Lung (tissue), 12 donors: ENCODE data around the gene ISOC1. TPM values are rescaled to one million over a fixed set of nuclear protein-coding genes. Genes with fewer than 3 reads are reported as not detected.

ENCODE experiments used
- ATAC-seq: fragments of 200-7000 bp; cut with Tn5 transposase; one replicate; pipeline ENCODE4 v1.9.1; 2020; ENCODE audit warnings: moderate number of reproducible peaks; ENCODE audit not compliant: insufficient read depth, low FRiP score
- DNase-seq, 3 donors: peaks; one replicate each; pipeline ENCODE4 v3.0.0-alpha.2; 2013 to 2017
- H3K27ac ChIP-seq, 2 donors: one replicate each; pipeline ENCODE4 v1.5.1; 2013; ENCODE audit warnings: mild to moderate bottlenecking in 2 of 2, moderate library complexity in 2 of 2, control low read depth in 1 of 2, inconsistent platforms in 1 of 2, low read depth in 1 of 2, low read length in 1 of 2
- H3K27me3 ChIP-seq, 3 donors: one replicate each; pipeline ENCODE4 v1.5.1; 2013; ENCODE audit warnings: low read length in 2 of 3; ENCODE audit not compliant: control insufficient read depth in 3 of 3, insufficient read depth in 3 of 3
- H3K36me3 ChIP-seq, 4 donors: one replicate each; pipeline ENCODE4 v1.5.1; 2013; ENCODE audit warnings: low read length in 4 of 4, mild to moderate bottlenecking in 1 of 4, moderate library complexity in 1 of 4; ENCODE audit not compliant: control insufficient read depth in 4 of 4, insufficient read depth in 4 of 4
- H3K4me1 ChIP-seq, 5 donors: one replicate each; pipeline ENCODE4 v1.5.1; 2013; ENCODE audit warnings: low read length in 5 of 5, mild to moderate bottlenecking in 2 of 5, moderate library complexity in 1 of 5; ENCODE audit not compliant: control insufficient read depth in 5 of 5, insufficient read depth in 5 of 5
- H3K4me3 ChIP-seq: one replicate; pipeline ENCODE4 v1.5.1; 2013; ENCODE audit warnings: mild to moderate bottlenecking, control low read depth, moderate library complexity
- H3K9ac ChIP-seq, 2 donors: one replicate each; pipeline ENCODE4 v1.5.1; 2013; ENCODE audit warnings: low read length in 2 of 2, control low read depth in 1 of 2; ENCODE audit not compliant: insufficient read depth in 1 of 2
- H3K9me3 ChIP-seq, 4 donors: one replicate each; pipeline ENCODE4 v1.5.1; 2013; ENCODE audit warnings: low read length in 3 of 4, mild to moderate bottlenecking in 1 of 4, moderate library complexity in 1 of 4; ENCODE audit not compliant: control insufficient read depth in 4 of 4, insufficient read depth in 3 of 4
- WGBS, 2 donors: extraction: QIAGEN DNeasy Blood & Tissue Kit; methylation state at CpG; one replicate each; pipeline ENCODE4 v1.1.7; 2013; 5-methylcytosine and 5-hydroxymethylcytosine counted together
- polyA plus RNA-seq, 2 donors: library from polyadenylated mRNA; stranded (reverse); fragments of 200-250 nt; gene quantifications; one replicate each; pipeline ENCODE4 v1.2.1, GENCODE V29; 2013
- total RNA-seq, 2 donors: library from RNA; depleted of rRNA in 1 of 2; stranded (reverse); fragments of >200 nt in 1 of 2; gene quantifications; one replicate each; pipeline ENCODE4 v1.2.1, GENCODE V29; 2014 to 2021
- TF ChIP-seq, protein P1 (sequence below): IDR thresholded peaks from 2 replicates; pipeline ENCODE4 v1.5.1; 2012; ENCODE audit warnings: mild to moderate bottlenecking; ENCODE audit errors: control extremely low read depth, extremely low read depth
- donor health status: control.
- donor health status: control.
- donor health status: Bipolar disorder and iron deficiency.
- donor health status: healthy.
- donor health status: DM: yes; HTN: yes; CAD: no.

Gene ISOC1
- total and polyA plus RNA-seq, 4 donors = 13.4 to 34.8 (median 17.6) TPM

DNA sequence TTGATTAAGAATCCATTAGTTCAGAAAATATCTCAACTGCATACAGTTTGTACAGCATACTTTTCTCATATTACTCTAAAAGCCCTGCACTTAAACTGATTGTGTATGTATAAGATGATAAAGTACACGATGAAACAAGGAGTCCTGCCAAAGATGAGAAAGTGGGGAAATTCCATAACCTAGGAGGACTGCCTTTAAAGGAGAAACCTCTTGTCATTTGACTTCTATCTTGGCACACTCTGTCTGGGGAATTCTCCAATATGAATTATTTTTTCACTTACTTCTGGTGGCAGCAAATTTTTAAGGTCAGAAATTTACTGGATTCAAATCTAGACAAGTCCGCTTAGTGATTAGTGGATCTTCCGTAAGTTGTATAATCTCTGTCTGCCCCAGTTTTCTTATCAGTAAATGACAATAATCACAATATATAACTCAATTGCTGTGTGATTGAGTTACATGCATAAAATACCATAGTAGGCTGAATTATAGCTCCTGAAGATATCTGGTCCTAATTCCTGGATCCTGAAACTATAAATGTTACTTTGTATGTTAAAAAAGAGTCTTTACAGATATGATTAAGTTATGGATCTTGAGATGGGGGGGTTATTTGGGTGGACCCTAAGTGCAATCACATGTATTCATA, 17.0 kb upstream of the ISOC1 start:
- peaks cover 0 to 9% (median 0%) of the 10 kb centered on the region in 5 donors for H3K4me1 ChIP-seq

DNA sequence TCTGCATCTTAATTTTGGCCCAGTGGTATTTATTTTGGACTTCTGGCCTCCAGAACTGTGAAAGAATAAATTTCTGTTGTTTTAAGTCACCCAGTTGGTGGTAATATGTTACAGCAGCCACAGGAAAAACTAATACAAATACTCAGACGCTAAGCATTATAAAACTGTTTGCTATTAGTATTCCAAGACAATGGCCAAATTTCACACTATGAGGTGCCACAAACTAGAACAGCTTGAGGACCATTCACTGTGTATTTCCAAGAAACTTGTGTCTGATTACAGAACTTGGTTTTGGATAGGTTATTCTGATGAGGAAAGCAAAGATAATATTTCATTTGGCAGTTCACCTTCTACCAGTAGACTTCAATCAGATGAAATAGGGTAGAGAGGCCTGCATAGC, 16.3 kb upstream of the ISOC1 start:
- Histone ChIP-seq H3K27ac (no peak overlapping the region), H3K9ac (no peak overlapping the region), H3K4me3 (no peak overlapping the region), H3K4me1 (peaks cover 0 to 9% (median 0%) of the 10 kb centered on the region in 5 donors), H3K36me3 (no peaks in the 10 kb centered on the region), H3K27me3 (no peaks in the 10 kb centered on the region), H3K9me3 (no peaks in the 10 kb centered on the region)
- 62 to 82% methylated on average over 1 of the region's 1 CpG for WGBS, 2 donors
- TF ChIP-seq, protein P1, sequence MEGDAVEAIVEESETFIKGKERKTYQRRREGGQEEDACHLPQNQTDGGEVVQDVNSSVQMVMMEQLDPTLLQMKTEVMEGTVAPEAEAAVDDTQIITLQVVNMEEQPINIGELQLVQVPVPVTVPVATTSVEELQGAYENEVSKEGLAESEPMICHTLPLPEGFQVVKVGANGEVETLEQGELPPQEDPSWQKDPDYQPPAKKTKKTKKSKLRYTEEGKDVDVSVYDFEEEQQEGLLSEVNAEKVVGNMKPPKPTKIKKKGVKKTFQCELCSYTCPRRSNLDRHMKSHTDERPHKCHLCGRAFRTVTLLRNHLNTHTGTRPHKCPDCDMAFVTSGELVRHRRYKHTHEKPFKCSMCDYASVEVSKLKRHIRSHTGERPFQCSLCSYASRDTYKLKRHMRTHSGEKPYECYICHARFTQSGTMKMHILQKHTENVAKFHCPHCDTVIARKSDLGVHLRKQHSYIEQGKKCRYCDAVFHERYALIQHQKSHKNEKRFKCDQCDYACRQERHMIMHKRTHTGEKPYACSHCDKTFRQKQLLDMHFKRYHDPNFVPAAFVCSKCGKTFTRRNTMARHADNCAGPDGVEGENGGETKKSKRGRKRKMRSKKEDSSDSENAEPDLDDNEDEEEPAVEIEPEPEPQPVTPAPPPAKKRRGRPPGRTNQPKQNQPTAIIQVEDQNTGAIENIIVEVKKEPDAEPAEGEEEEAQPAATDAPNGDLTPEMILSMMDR = no peak
- ATAC-seq = no peak
- DNase-seq = no peak

More for the DNA sequence above, 17.0 kb upstream of the ISOC1 start:
- Histone ChIP-seq H3K27me3 (no peaks in the 10 kb centered on the region), H3K4me3 (no peak overlapping the region), H3K27ac (no peak overlapping the region), H3K36me3 (no peaks in the 10 kb centered on the region), H3K9me3 (no peaks in the 10 kb centered on the region), H3K9ac (no peak overlapping the region)
- TF ChIP-seq, protein P1 = no peak
- DNase-seq (no peak), ATAC-seq (no peak)
- 76 to 85% methylated on average over 3 of the region's 3 CpGs for WGBS, 2 donors

DNA sequence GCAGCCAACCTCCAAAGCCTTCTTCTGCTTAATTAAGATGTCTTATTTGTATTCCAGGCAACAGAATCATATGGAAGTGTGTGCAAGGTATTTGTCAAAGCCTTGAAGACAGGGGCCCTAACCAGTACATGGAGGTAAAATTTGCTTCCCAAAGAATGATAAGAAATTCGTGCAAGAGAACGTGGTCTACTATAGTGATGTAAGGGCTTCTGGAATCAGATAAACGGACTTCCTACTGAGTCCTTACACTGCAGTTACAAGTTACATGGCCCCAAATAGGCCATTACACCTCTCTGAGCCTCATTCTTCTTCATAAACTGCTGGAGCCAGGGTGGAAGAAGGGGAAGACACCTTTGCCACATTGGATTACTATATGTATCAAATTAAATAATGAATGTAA, 15.9 kb upstream of the ISOC1 start:
- Histone ChIP-seq H3K36me3 (no peaks in the 10 kb centered on the region), H3K9ac (no peak overlapping the region), H3K27ac (no peak overlapping the region), H3K4me1 (peaks cover 0 to 8% (median 0%) of the 10 kb centered on the region in 5 donors), H3K27me3 (no peaks in the 10 kb centered on the region), H3K9me3 (no peaks in the 10 kb centered on the region), H3K4me3 (no peak overlapping the region)
- DNase-seq (no peak), ATAC-seq (no peak)
- 60 to 83% methylated on average over 3 of the region's 3 CpGs for WGBS, 2 donors
- TF ChIP-seq, protein P1 = no peak

DNA sequence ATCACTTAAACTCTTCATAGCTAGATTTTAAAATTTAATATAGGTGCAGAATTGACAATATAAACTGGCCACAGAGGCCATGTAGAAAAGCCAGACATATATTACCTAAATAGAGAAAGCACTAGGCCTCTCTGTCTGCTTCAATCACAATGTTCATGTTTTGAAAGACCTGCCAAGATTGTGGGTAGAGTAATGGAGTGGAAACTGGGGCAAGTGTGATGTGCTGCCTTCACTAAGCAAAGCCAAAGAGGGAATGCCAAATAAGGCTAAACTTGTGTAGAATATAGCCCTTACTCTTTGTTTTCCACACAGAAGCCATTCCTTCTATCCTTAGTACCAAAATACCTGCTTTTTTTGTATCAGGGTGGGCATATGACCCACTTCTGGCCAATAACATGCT, 15.1 kb upstream of the ISOC1 start:
- H3K36me3 ChIP-seq = no peaks in the 10 kb centered on the region
- peaks cover 0 to 8% (median 0%) of the 10 kb centered on the region in 5 donors for H3K4me1 ChIP-seq
- H3K27me3 ChIP-seq = no peaks in the 10 kb centered on the region
- no peaks in the 10 kb centered on the region for H3K9me3 ChIP-seq
- TF ChIP-seq, protein P1 = no peak
- H3K4me3 ChIP-seq = no peak overlapping the region
- no peak for DNase-seq
- no peak for ATAC-seq
- H3K9ac ChIP-seq = no peak overlapping the region
- no peak overlapping the region for H3K27ac ChIP-seq
